Tongue (tissue), 2 donors: ENCODE measurements around the gene CCL19. TPM values are rescaled to one million over a fixed set of nuclear protein-coding genes. Genes with fewer than 3 reads are reported as not detected.

Experiments used
- DNase-seq: peaks from one replicate; pipeline ENCODE4 v3.0.0-alpha.2; 2015
- total RNA-seq: library from RNA; depleted of rRNA; stranded (reverse); fragments of >200 nt; gene quantifications from one replicate; pipeline ENCODE4 v1.2.3, GENCODE V29; 2014

CCL19 gene
- total RNA-seq, 1 donor from 2014 or later, result not detected

- no peak for DNase-seq
Measured at GRCh38 chr9:34693560-34693959, 2.5 kb upstream of the CCL19 start.

- no peak for DNase-seq
Measured at GRCh38 chr9:34691936-34692315, 850 bp upstream of the CCL19 start.

- DNase-seq, result no peak
Measured at GRCh38 chr9:34689512-34689911, 1.6 kb downstream of the CCL19 start.

GRCh38 chr9:34689116-34689470 lies 2.0 kb downstream of the CCL19 start:
- no peak for DNase-seq

- DNase-seq, result no peak
Measured at GRCh38 chr9:34688329-34689115, 2.6 kb downstream of the CCL19 start.

GRCh38 chr9:34687276-34688030 lies 3.6 kb downstream of the CCL19 start:
- DNase-seq, result no peak

GRCh38 chr9:34686732-34687131 lies 4.3 kb downstream of the CCL19 start:
- no peak for DNase-seq

GRCh38 chr9:34686231-34686630 lies 4.8 kb downstream of the CCL19 start:
- DNase-seq, result no peak

GRCh38 chr9:34685591-34685990 lies 5.5 kb downstream of the CCL19 start:
- no peak for DNase-seq

GRCh38 chr9:34684816-34685215 lies 6.3 kb downstream of the CCL19 start:
- no peak for DNase-seq

- no peak for DNase-seq
Measured at GRCh38 chr9:34684145-34684544, 6.9 kb downstream of the CCL19 start.

GRCh38 chr9:34675869-34676268 lies 15.2 kb downstream of the CCL19 start:
- no peak for DNase-seq

GRCh38 chr9:34675048-34675714 lies 15.9 kb downstream of the CCL19 start:
- DNase-seq, result peak; percentile 70

GRCh38 chr9:34674440-34674839 lies 16.6 kb downstream of the CCL19 start:
- no peak for DNase-seq

GRCh38 chr9:34671307-34671706 lies 19.8 kb downstream of the CCL19 start:
- DNase-seq, result no peak

- DNase-seq, result no peak
Measured at GRCh38 chr9:34669809-34670562, 21.1 kb downstream of the CCL19 start.

GRCh38 chr9:34665381-34666250 lies 25.5 kb downstream of the CCL19 start:
- DNase-seq, result peak; percentile 98

- no peak for DNase-seq
Measured at GRCh38 chr9:34665067-34665380, 26.1 kb downstream of the CCL19 start.

- DNase-seq, result peak; percentile 86
Measured at GRCh38 chr9:34664281-34665066, 26.6 kb downstream of the CCL19 start.

GRCh38 chr9:34663303-34663605 lies 27.8 kb downstream of the CCL19 start:
- DNase-seq, result no peak
